OCI-LY3 (cell line): Measurements from ENCODE around the gene GPX8.

Experiments used
- CTCF ChIP-seq: fragments of 200-600, 300-600 bp; sonication (generic); IDR thresholded peaks from 2 replicates; pipeline ENCODE4 v1.5.1; 2014; ENCODE audit warnings: antibody characterized with exemption, low read length, low read depth
- EZH2phosphoT487 ChIP-seq: fragments of 200-600 bp; shearing (Covaris generic); IDR thresholded peaks from 2 replicates; pipeline ENCODE4 v1.6.1; 2018; ENCODE audit warnings: antibody characterized with exemption, mixed run types, low read depth

DNA sequence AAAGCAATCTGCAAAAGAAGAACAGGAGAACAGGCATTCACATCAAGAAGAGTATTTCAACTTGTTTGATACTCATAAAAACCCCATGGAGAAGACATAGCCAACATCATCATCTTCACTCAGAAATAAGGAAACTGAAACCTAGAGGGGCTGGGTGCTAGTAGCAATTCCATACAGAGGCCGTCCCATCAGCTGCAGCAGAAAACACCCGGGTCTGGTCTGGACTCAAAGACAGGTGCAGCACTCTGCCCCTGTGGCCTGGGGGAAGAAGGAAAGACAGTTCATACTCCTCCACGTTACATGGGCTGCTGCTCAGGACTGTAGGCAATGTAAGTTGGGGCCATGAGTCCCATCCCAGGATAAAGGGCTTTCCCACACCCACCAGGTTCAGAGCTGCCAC lies 45.9 kb upstream of the GPX8 start:
- TF ChIP-seq CTCF: no peak
- TF ChIP-seq EZH2phosphoT487: no peak
